Measurements from ENCODE around the gene ACTR5. TPM values are rescaled to one million over a fixed set of nuclear protein-coding genes. Genes with fewer than 3 reads are reported as not detected.

ACTR5 gene
- total RNA-seq, 1 donor = 5.8 TPM

- Histone ChIP-seq H3K4me2 (ENCODE audit: insufficient read depth, low read length) (no peak overlapping the region), H3K4me3 (ENCODE audit: insufficient read depth, low read length) (no peak overlapping the region), H2AFZ (ENCODE audit: low read length) (no peak overlapping the region), H3K36me3 (ENCODE audit: insufficient read depth, low read length) (peaks cover 22% of the 10 kb centered on the region), H3K27ac (ENCODE audit: low read depth, low read length) (no peak overlapping the region), H3K9me3 (ENCODE audit: low read depth, low read length) (no peaks in the 10 kb centered on the region), H4K20me1 (ENCODE audit: insufficient read depth, low read length) (no peaks in the 10 kb centered on the region), H3K4me1 (ENCODE audit: insufficient read depth, low read length) (peaks cover 7% of the 10 kb centered on the region), H3K27me3 (ENCODE audit: insufficient read depth, low read length) (no peaks in the 10 kb centered on the region), H3K79me2 (ENCODE audit: insufficient read depth, low read length) (no peaks in the 10 kb centered on the region)
- no peak for TF ChIP-seq CTCF (IDR thresholded peaks at IDR 0.05; ENCODE audit: extremely low read depth, low read depth, low read length)
- DNase-seq (ENCODE audit: insufficient read length, low spot score, missing footprints) = no peak
These were observed 22.3 kb downstream of the ACTR5 start for GRCh38 chr20:38770546-38770945.

- Histone ChIP-seq H3K27me3 (ENCODE audit: insufficient read depth, low read length) (no peaks in the 10 kb centered on the region), H4K20me1 (ENCODE audit: insufficient read depth, low read length) (no peaks in the 10 kb centered on the region)
These were observed 22.7 kb downstream of the ACTR5 start for GRCh38 chr20:38770970-38771369.

GRCh38 chr20:38771621-38772020, 23.4 kb downstream of the ACTR5 start:
- no peaks in the 10 kb centered on the region for H3K9me3 ChIP-seq (ENCODE audit: low read depth, low read length)
- no peaks in the 10 kb centered on the region for H3K27me3 ChIP-seq (ENCODE audit: insufficient read depth, low read length)
- peaks cover 22% of the 10 kb centered on the region for H3K36me3 ChIP-seq (ENCODE audit: insufficient read depth, low read length)
- no peaks in the 10 kb centered on the region for H3K4me1 ChIP-seq (ENCODE audit: insufficient read depth, low read length)
- H3K27ac ChIP-seq (ENCODE audit: low read depth, low read length) = no peak overlapping the region
- no peak overlapping the region for H3K4me2 ChIP-seq (ENCODE audit: insufficient read depth, low read length)
- no peaks in the 10 kb centered on the region for H3K79me2 ChIP-seq (ENCODE audit: insufficient read depth, low read length)
- TF ChIP-seq CTCF (IDR thresholded peaks at IDR 0.05; ENCODE audit: extremely low read depth, low read depth, low read length) = no peak
- no peak overlapping the region for H2AFZ ChIP-seq (ENCODE audit: low read length)
- H4K20me1 ChIP-seq (ENCODE audit: insufficient read depth, low read length) = no peaks in the 10 kb centered on the region
- DNase-seq (ENCODE audit: insufficient read length, low spot score, missing footprints) = no peak
- H3K4me3 ChIP-seq (ENCODE audit: insufficient read depth, low read length) = no peak overlapping the region

More at GRCh38 chr20:38770970-38771369, 22.7 kb downstream of the ACTR5 start:
- H3K36me3 ChIP-seq (ENCODE audit: insufficient read depth, low read length) = peaks cover 22% of the 10 kb centered on the region
- H3K27ac ChIP-seq (ENCODE audit: low read depth, low read length) = no peak overlapping the region
- peaks cover 3% of the 10 kb centered on the region for H3K4me1 ChIP-seq (ENCODE audit: insufficient read depth, low read length)
- H3K4me3 ChIP-seq (ENCODE audit: insufficient read depth, low read length) = no peak overlapping the region
- no peak overlapping the region for H3K4me2 ChIP-seq (ENCODE audit: insufficient read depth, low read length)
- no peak overlapping the region for H2AFZ ChIP-seq (ENCODE audit: low read length)
- H3K79me2 ChIP-seq (ENCODE audit: insufficient read depth, low read length) = no peaks in the 10 kb centered on the region
- no peak for DNase-seq (ENCODE audit: insufficient read length, low spot score, missing footprints)
- H3K9me3 ChIP-seq (ENCODE audit: low read depth, low read length) = no peaks in the 10 kb centered on the region
- no peak for TF ChIP-seq CTCF (IDR thresholded peaks at IDR 0.05; ENCODE audit: extremely low read depth, low read depth, low read length)

GRCh38 chr20:38774167-38774566, 25.9 kb downstream of the ACTR5 start:
- Histone ChIP-seq H3K4me3 (ENCODE audit: insufficient read depth, low read length) (no peak overlapping the region), H3K79me2 (ENCODE audit: insufficient read depth, low read length) (no peaks in the 10 kb centered on the region), H3K4me1 (ENCODE audit: insufficient read depth, low read length) (no peaks in the 10 kb centered on the region), H3K36me3 (ENCODE audit: insufficient read depth, low read length) (peaks cover 16% of the 10 kb centered on the region), H2AFZ (ENCODE audit: low read length) (no peak overlapping the region), H3K27ac (ENCODE audit: low read depth, low read length) (no peak overlapping the region), H3K4me2 (ENCODE audit: insufficient read depth, low read length) (no peak overlapping the region), H3K27me3 (ENCODE audit: insufficient read depth, low read length) (no peaks in the 10 kb centered on the region), H3K9me3 (ENCODE audit: low read depth, low read length) (no peaks in the 10 kb centered on the region), H4K20me1 (ENCODE audit: insufficient read depth, low read length) (no peaks in the 10 kb centered on the region)
- TF ChIP-seq CTCF (IDR thresholded peaks at IDR 0.05; ENCODE audit: extremely low read depth, low read depth, low read length) = no peak
- no peak for DNase-seq (ENCODE audit: insufficient read length, low spot score, missing footprints)
